ENCODE results near the gene ATRIP.

The ATRIP gene

GRCh38 chr3:48416546-48416945 lies 30.0 kb upstream of the ATRIP start:
- Histone ChIP-seq H3K36me3 (ENCODE audit: control insufficient read depth, insufficient read depth, low read length) (peaks cover 73% of the 10 kb centered on the region), H3K9me3 (ENCODE audit: control insufficient read depth, low read length) (no peaks in the 10 kb centered on the region), H3K4me1 (ENCODE audit: control insufficient read depth, insufficient read depth, low read length) (no peaks in the 10 kb centered on the region), H3K27ac (ENCODE audit: insufficient read depth, low read depth, low read length, poor library complexity, severe bottlenecking) (no peak overlapping the region), H3K4me3 (ENCODE audit: insufficient read depth, low read depth, low read length) (no peak overlapping the region), H3K27me3 (ENCODE audit: control insufficient read depth, insufficient read depth, low read length, poor library complexity, severe bottlenecking) (no peaks in the 10 kb centered on the region)
- 95 to 96% methylated on average over 4 of the region's 4 CpGs for WGBS, 2 experiments

- no peaks in the 10 kb centered on the region for H3K4me1 ChIP-seq (ENCODE audit: control insufficient read depth, insufficient read depth, low read length)
- no peak overlapping the region for H3K27ac ChIP-seq (ENCODE audit: insufficient read depth, low read depth, low read length, poor library complexity, severe bottlenecking)
- 96% methylated on average over 14 of the region's 14 CpGs for WGBS, 2 experiments
- H3K36me3 ChIP-seq (ENCODE audit: control insufficient read depth, insufficient read depth, low read length) = peaks cover 64% of the 10 kb centered on the region
- H3K9me3 ChIP-seq (ENCODE audit: control insufficient read depth, low read length) = no peaks in the 10 kb centered on the region
- H3K4me3 ChIP-seq (ENCODE audit: insufficient read depth, low read depth, low read length) = no peak overlapping the region
- no peaks in the 10 kb centered on the region for H3K27me3 ChIP-seq (ENCODE audit: control insufficient read depth, insufficient read depth, low read length, poor library complexity, severe bottlenecking)
Measured at GRCh38 chr3:48417529-48418108, 28.9 kb upstream of the ATRIP start.

GRCh38 chr3:48418140-48418539 lies 28.4 kb upstream of the ATRIP start:
- WGBS, 2 experiments = 95 to 96% methylated on average over 17 of the region's 17 CpGs
- peaks cover 61% of the 10 kb centered on the region for H3K36me3 ChIP-seq (ENCODE audit: control insufficient read depth, insufficient read depth, low read length)
- no peaks in the 10 kb centered on the region for H3K9me3 ChIP-seq (ENCODE audit: control insufficient read depth, low read length)
- no peaks in the 10 kb centered on the region for H3K4me1 ChIP-seq (ENCODE audit: control insufficient read depth, insufficient read depth, low read length)
- no peak overlapping the region for H3K4me3 ChIP-seq (ENCODE audit: insufficient read depth, low read depth, low read length)
- no peaks in the 10 kb centered on the region for H3K27me3 ChIP-seq (ENCODE audit: control insufficient read depth, insufficient read depth, low read length, poor library complexity, severe bottlenecking)
- H3K27ac ChIP-seq (ENCODE audit: insufficient read depth, low read depth, low read length, poor library complexity, severe bottlenecking) = no peak overlapping the region

GRCh38 chr3:48418651-48419050 lies 27.9 kb upstream of the ATRIP start:
- no peak overlapping the region for H3K27ac ChIP-seq (ENCODE audit: insufficient read depth, low read depth, low read length, poor library complexity, severe bottlenecking)
- H3K27me3 ChIP-seq (ENCODE audit: control insufficient read depth, insufficient read depth, low read length, poor library complexity, severe bottlenecking) = no peaks in the 10 kb centered on the region
- WGBS, 2 experiments = 95 to 96% methylated on average over 9 of the region's 9 CpGs
- no peaks in the 10 kb centered on the region for H3K9me3 ChIP-seq (ENCODE audit: control insufficient read depth, low read length)
- H3K4me1 ChIP-seq (ENCODE audit: control insufficient read depth, insufficient read depth, low read length) = no peaks in the 10 kb centered on the region
- no peak overlapping the region for H3K4me3 ChIP-seq (ENCODE audit: insufficient read depth, low read depth, low read length)
- H3K36me3 ChIP-seq (ENCODE audit: control insufficient read depth, insufficient read depth, low read length) = peaks cover 59% of the 10 kb centered on the region

- Histone ChIP-seq H3K9me3 (ENCODE audit: control insufficient read depth, low read length) (no peaks in the 10 kb centered on the region), H3K27me3 (ENCODE audit: control insufficient read depth, insufficient read depth, low read length, poor library complexity, severe bottlenecking) (no peaks in the 10 kb centered on the region), H3K36me3 (ENCODE audit: control insufficient read depth, insufficient read depth, low read length) (peaks cover 58% of the 10 kb centered on the region), H3K27ac (ENCODE audit: insufficient read depth, low read depth, low read length, poor library complexity, severe bottlenecking) (no peak overlapping the region), H3K4me1 (ENCODE audit: control insufficient read depth, insufficient read depth, low read length) (no peaks in the 10 kb centered on the region), H3K4me3 (ENCODE audit: insufficient read depth, low read depth, low read length) (no peak overlapping the region)
- 95% methylated on average over 9 of the region's 9 CpGs for WGBS, 2 experiments
Measured at GRCh38 chr3:48419149-48419548, 27.4 kb upstream of the ATRIP start.

- Histone ChIP-seq H3K27ac (ENCODE audit: insufficient read depth, low read depth, low read length, poor library complexity, severe bottlenecking) (no peak overlapping the region), H3K27me3 (ENCODE audit: control insufficient read depth, insufficient read depth, low read length, poor library complexity, severe bottlenecking) (no peaks in the 10 kb centered on the region), H3K9me3 (ENCODE audit: control insufficient read depth, low read length) (no peaks in the 10 kb centered on the region), H3K4me1 (ENCODE audit: control insufficient read depth, insufficient read depth, low read length) (peaks cover 2% of the 10 kb centered on the region), H3K4me3 (ENCODE audit: insufficient read depth, low read depth, low read length) (no peak overlapping the region), H3K36me3 (ENCODE audit: control insufficient read depth, insufficient read depth, low read length) (peaks cover 53% of the 10 kb centered on the region)
- WGBS, 2 experiments = 96 to 97% methylated on average over 17 of the region's 17 CpGs
Measured at GRCh38 chr3:48419597-48419996, 26.9 kb upstream of the ATRIP start.

GRCh38 chr3:48420561-48420960 lies 26.0 kb upstream of the ATRIP start:
- Histone ChIP-seq H3K9me3 (ENCODE audit: control insufficient read depth, low read length) (no peaks in the 10 kb centered on the region), H3K27me3 (ENCODE audit: control insufficient read depth, insufficient read depth, low read length, poor library complexity, severe bottlenecking) (no peaks in the 10 kb centered on the region), H3K4me3 (ENCODE audit: insufficient read depth, low read depth, low read length) (no peak overlapping the region), H3K36me3 (ENCODE audit: control insufficient read depth, insufficient read depth, low read length) (peaks cover 45% of the 10 kb centered on the region), H3K4me1 (ENCODE audit: control insufficient read depth, insufficient read depth, low read length) (peaks cover 11% of the 10 kb centered on the region), H3K27ac (ENCODE audit: insufficient read depth, low read depth, low read length, poor library complexity, severe bottlenecking) (no peak overlapping the region)
- WGBS, 2 experiments = 95% methylated on average over 14 of the region's 14 CpGs

- Histone ChIP-seq H3K9me3 (ENCODE audit: control insufficient read depth, low read length) (no peaks in the 10 kb centered on the region), H3K27me3 (ENCODE audit: control insufficient read depth, insufficient read depth, low read length, poor library complexity, severe bottlenecking) (no peaks in the 10 kb centered on the region), H3K4me1 (ENCODE audit: control insufficient read depth, insufficient read depth, low read length) (peaks cover 27% of the 10 kb centered on the region), H3K4me3 (ENCODE audit: insufficient read depth, low read depth, low read length) (no peak overlapping the region), H3K36me3 (ENCODE audit: control insufficient read depth, insufficient read depth, low read length) (peaks cover 32% of the 10 kb centered on the region), H3K27ac (ENCODE audit: insufficient read depth, low read depth, low read length, poor library complexity, severe bottlenecking) (no peak overlapping the region)
- 93 to 99% methylated on average over 3 of the region's 3 CpGs for WGBS, 2 experiments
Measured at GRCh38 chr3:48422272-48422671, 24.3 kb upstream of the ATRIP start.

GRCh38 chr3:48422681-48423080 lies 23.9 kb upstream of the ATRIP start:
- Histone ChIP-seq H3K4me1 (ENCODE audit: control insufficient read depth, insufficient read depth, low read length) (peaks cover 31% of the 10 kb centered on the region), H3K9me3 (ENCODE audit: control insufficient read depth, low read length) (no peaks in the 10 kb centered on the region), H3K27ac (ENCODE audit: insufficient read depth, low read depth, low read length, poor library complexity, severe bottlenecking) (no peak overlapping the region), H3K36me3 (ENCODE audit: control insufficient read depth, insufficient read depth, low read length) (peaks cover 30% of the 10 kb centered on the region), H3K27me3 (ENCODE audit: control insufficient read depth, insufficient read depth, low read length, poor library complexity, severe bottlenecking) (no peaks in the 10 kb centered on the region), H3K4me3 (ENCODE audit: insufficient read depth, low read depth, low read length) (no peak overlapping the region)
- WGBS, 2 experiments = 95 to 97% methylated on average over 8 of the region's 8 CpGs

- no peaks in the 10 kb centered on the region for H3K9me3 ChIP-seq (ENCODE audit: control insufficient read depth, low read length)
- no peak overlapping the region for H3K4me3 ChIP-seq (ENCODE audit: insufficient read depth, low read depth, low read length)
- H3K27me3 ChIP-seq (ENCODE audit: control insufficient read depth, insufficient read depth, low read length, poor library complexity, severe bottlenecking) = no peaks in the 10 kb centered on the region
- H3K4me1 ChIP-seq (ENCODE audit: control insufficient read depth, insufficient read depth, low read length) = peaks cover 37% of the 10 kb centered on the region
- 93 to 94% methylated on average over 25 of the region's 25 CpGs for WGBS, 2 experiments
- H3K27ac ChIP-seq (ENCODE audit: insufficient read depth, low read depth, low read length, poor library complexity, severe bottlenecking) = no peak overlapping the region
- H3K36me3 ChIP-seq (ENCODE audit: control insufficient read depth, insufficient read depth, low read length) = peaks cover 24% of the 10 kb centered on the region
Measured at GRCh38 chr3:48423241-48423882, 23.2 kb upstream of the ATRIP start.
